Activated T-helper 9 cell treated with anti-CD3 and anti-CD28 coated beads, Interleukin-2, amount 50 U/mL, for 16 hours (primary cell): Measurements from ENCODE around the gene NLGN1.

ENCODE experiments used
- DNase-seq: peaks from one replicate; pipeline ENCODE4 v3.0.0-alpha.2; 2020; ENCODE audit warnings: low read depth

Gene NLGN1

GRCh38 chr3:173841334-173841733, 443.8 kb downstream of the NLGN1 start:
- no peak for DNase-seq

GRCh38 chr3:173843060-173843459, 445.5 kb downstream of the NLGN1 start:
- no peak for DNase-seq

- DNase-seq: no peak
Observed at GRCh38 chr3:173846584-173846983, 449.0 kb downstream of the NLGN1 start.

DNA sequence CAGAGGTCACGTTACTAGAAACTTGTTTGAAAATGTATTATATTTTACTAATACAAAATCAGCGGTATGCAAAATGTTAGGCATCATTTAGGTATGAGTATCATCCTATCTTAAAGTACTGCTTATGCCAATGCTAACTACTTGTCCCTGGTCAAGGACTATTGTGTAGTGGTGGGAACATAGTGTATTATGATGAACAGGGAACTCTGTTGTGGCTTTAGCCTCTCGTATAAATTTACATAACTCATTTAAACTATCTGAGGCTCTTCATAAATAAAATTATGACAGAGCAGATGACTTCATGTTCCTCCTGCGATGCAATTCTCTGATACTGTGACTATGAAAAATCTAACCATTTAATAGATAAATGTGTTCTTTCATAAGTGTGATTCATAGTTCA, 451.9 kb downstream of the NLGN1 start:
- no peak for DNase-seq

- DNase-seq: no peak
Observed at GRCh38 chr3:173857154-173857553, 459.6 kb downstream of the NLGN1 start.

DNA sequence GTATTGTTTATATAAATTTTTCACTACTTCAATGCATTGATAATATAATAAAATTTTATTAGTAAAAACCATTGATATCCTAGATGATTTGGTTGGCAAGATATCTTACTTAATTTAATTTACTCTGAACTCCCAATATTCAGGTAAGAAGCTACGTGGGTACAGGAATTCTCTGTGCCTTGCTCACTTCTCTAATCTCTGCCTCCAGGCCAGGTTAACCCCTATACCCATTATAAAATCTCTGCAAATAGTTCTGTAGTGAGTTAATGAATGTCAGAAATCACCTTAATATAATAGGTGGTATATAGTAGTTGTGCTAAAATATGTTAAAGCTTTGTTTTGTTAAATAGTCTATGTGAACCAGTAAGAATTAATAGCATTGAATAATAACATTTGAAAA, 465.2 kb downstream of the NLGN1 start:
- DNase-seq: no peak

GRCh38 chr3:173863551-173863950, 466.0 kb downstream of the NLGN1 start:
- DNase-seq: no peak

- no peak for DNase-seq
Observed at GRCh38 chr3:173865900-173866498, 468.5 kb downstream of the NLGN1 start.

DNA sequence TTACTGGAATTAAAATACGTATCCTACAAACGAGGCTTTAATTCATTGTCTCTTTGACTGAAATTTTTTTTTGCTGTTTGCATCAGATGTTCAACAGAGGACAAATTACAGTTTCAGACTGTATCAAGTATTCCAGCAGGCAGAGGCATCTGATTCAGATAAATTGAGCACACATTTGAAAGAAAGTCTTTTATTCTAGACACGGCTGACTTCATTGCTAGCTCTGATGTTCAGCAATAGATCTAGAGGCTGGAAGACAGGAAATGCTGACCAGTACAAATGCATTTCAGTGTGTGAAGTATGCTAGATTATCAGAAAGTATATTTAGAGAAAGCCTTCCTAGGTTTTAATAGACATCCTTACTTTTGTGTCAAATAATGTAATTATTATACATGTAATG, 472.2 kb downstream of the NLGN1 start:
- no peak for DNase-seq

DNA sequence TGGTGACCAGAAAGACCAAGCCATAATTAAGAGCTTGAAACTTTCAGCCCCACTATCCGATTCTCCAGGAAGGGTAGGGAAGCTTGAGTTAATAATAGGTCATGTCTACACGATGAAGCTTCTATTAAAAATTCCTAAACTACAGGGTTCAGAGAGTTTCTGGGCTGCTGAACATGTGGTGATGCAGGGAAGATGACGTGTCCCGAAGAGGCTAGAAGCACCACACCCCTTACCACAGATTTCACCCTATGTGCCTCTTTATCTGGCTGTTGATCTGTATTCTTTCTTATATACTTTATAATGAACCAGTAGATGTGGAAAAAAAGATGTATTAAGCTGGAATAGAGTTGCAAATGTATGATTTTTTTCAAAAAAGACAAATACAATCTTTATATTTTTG, 473.4 kb downstream of the NLGN1 start:
- no peak for DNase-seq

DNA sequence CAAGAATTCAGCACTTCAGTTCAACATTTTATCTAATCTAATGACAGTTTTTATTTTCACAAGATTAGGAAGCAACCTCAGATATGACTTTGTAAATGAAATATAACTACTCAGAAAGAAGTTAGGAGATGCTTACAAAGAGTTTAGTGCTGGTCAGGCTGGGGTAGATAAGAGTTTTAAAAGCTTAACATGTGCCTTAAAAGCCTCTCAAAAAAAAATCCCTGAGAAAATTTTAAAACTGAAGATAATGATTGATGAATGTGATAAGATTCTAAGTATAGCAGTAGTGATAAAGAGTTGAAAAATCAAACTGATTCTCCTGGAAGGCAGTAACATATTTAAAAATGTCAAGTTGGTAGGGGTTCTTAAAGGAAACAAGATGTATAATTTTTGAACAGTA, 478.2 kb downstream of the NLGN1 start:
- DNase-seq: no peak

DNA sequence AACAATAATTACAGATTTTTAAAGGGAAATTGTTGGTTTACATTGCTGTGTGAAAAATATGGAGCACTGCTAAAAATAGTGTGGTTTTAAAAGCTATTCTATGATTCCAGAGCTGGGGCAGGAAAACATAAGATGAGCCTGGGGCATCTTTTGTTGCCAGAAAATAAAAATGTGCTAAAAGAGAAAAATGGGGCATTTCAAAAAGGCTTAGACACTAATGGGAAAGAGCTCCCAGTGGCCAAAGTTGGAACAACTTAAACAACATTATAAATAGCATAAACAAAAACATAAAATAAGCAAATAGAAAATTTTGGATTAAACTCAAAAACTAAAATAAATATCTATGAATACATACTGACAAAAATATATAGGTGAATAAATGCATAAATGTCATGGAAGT, 478.9 kb downstream of the NLGN1 start:
- no peak for DNase-seq

GRCh38 chr3:173887888-173888287, 490.3 kb downstream of the NLGN1 start:
- DNase-seq: no peak

DNA sequence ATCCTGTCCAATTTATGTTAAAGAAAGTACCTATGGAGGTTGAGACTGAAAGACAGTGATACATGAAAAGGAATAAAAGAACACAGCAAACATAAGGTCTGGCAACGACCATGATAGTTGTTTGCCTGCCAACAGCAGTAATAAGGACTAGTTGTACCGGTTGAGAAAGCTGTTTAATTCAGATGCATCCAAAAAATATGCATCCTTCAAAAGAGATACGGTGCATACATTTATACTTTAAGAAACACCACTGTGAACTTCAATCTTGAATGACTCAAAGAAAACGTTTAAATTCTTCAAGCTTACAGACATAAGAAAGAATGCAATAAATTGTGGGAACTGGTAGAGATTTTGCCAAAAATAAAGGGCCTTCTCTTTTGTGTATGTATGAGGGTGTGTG, 492.1 kb downstream of the NLGN1 start:
- DNase-seq: no peak

- DNase-seq: no peak
Observed at GRCh38 chr3:173890091-173890490, 492.5 kb downstream of the NLGN1 start.

DNA sequence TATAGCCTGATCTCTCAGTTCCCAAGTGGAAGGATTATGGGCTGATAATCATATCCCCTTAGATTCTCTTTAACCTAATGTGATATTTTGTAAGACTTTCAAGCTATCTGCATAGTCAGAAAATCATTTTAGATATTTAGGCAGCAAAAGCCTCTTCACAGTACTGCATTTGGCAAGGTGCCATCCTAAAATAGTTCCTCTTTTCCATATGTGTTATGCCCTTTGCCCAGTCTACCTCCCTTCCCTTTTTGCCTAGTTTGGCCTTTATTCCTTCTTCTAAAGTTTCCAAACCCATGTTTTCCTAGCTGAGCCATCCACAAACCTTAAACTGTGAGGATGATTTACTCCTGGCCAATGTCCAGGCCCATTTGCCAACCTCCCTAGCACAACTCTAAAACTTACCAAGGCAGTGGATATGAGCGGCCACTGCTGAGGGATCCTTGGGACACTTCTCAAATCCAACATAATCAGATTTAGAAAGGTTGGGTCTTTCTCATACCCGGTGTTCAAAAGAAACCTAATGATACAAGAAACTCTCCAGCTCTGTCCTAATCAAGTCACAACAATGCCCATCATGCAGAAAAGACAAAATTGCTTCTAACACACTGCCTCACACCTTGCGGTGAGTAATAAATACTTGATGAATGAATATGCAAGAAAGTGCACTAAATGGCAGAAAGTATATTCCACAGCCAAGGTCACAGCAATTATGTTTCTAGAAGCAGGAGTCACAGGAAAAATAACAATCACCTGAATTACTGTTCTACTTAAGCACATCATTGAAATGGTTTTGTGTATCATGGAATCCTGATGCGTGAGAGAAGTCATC, 493.9 kb downstream of the NLGN1 start:
- no peak for DNase-seq

DNA sequence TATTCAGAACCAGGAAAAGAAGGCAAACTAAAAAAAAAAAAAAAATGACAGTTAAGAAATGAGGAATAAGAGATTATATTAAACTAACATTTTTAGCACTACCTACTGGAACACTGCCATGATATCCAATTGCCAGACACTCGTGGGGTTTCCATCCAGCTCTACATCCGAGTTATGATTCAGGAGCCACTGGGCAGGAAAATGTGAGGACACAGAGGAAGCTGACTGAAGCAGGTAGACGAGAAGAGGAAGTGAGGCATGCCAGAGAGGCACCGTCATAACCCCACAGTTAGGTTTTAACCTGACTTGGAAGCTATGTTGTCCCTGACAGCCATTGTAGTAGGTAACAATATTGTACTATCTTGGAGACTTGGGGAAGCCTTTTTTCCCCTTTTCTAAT, 495.0 kb downstream of the NLGN1 start:
- DNase-seq: no peak

DNA sequence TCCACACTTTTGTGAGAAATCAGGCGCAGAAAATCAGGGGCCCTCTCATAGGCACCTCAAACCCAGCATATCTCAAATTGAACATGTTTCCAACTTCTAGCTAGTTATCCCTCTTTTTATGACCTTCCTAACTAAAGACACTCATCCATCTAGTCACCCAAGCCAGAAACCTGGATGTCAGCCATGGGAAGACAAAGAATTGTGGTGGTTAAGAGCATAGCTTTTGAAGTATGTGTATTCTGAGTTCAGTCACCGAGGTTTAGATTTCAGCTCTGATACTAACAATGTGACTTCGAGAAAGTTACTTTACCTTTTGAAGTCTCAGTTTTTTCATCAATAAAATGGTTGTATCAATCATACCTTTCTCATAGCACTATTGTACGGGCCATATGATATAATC, 495.5 kb downstream of the NLGN1 start:
- no peak for DNase-seq

DNA sequence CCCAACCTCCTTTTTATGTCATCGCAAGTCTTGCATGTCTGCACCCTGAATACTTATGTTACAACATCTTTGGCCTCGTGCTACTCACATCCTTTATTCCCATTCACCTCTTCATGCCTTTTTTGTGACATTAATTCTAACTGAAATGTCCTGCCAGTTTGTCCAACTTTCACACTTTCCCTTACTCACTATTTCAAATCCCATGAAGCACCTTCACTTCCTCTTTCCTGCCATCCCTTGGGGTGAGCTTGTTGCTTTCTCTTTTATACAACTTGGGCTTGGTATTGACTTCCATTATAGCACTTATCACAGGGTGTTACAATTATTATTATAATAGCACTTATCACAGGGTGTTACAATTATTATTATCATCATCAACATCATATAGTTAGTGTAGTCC, 496.3 kb downstream of the NLGN1 start:
- no peak for DNase-seq

- no peak for DNase-seq
Observed at GRCh38 chr3:173897631-173898030, 500.1 kb downstream of the NLGN1 start.

DNA sequence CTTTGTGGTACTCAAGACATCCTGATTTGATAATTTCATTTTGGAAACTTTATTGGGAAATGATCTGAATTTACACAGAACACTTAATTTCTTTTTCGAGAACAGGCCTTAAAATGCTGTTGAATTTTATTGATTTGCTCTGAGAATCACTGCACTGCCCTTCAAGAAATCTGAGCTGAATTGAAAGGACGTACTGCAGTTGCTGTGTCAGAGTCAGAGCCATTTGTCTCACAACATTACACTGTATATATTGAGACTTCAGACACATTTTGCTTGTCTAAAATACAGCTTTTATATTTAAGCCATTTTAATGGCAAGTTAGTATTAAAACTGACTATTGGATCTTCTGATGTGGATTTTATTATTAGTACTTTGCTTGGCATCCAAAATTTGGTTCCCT, 504.1 kb downstream of the NLGN1 start:
- no peak for DNase-seq

- no peak for DNase-seq
Observed at GRCh38 chr3:173902401-173902800, 504.9 kb downstream of the NLGN1 start.

DNA sequence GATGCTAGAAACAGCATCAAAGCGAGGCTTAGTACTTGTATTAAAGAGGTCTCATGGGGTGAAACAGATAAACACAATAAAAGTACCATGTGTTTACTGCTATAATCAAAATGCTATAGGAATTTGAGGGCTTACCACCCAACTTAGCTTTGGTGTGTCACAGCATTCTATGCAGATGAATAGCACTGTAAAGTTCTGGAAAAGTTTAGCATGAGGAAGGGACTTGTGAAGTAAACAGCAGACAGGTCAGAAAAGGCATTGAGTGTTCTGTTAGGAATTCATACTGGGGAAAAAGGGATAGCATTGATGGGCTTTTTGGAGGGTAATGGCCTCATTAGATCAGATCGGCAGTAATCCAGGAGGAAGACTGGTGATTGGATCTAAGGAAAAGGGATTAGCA, 505.3 kb downstream of the NLGN1 start:
- DNase-seq: no peak

GRCh38 chr3:173905381-173905780, 507.8 kb downstream of the NLGN1 start:
- no peak for DNase-seq
